GM21825 (cell line): ENCODE data around the gene PROM1.

ENCODE experiments used
- ATAC-seq: cut with Tn5 transposase; IDR thresholded peaks from one replicate; pipeline ENCODE4 v1.9.1; 2021; ENCODE audit warnings: mild to moderate bottlenecking, moderate library complexity; ENCODE audit not compliant: unreplicated experiment

PROM1 gene

GRCh38 chr4:16066586-16067128 lies 17.2 kb downstream of the PROM1 start:
- ATAC-seq, result no peak

- ATAC-seq, result no peak
Observed at GRCh38 chr4:16065066-16065465, 18.8 kb downstream of the PROM1 start.

- no peak for ATAC-seq
Observed at GRCh38 chr4:16062601-16063000, 21.2 kb downstream of the PROM1 start.

- ATAC-seq, result no peak
Observed at GRCh38 chr4:16056681-16057385, 27.0 kb downstream of the PROM1 start.

GRCh38 chr4:16055873-16056272 lies 27.9 kb downstream of the PROM1 start:
- ATAC-seq, result no peak

GRCh38 chr4:16055471-16055870 lies 28.4 kb downstream of the PROM1 start:
- no peak for ATAC-seq

- no peak for ATAC-seq
Observed at GRCh38 chr4:16052939-16053338, 30.9 kb downstream of the PROM1 start.

GRCh38 chr4:16051980-16052379 lies 31.8 kb downstream of the PROM1 start:
- ATAC-seq, result no peak

GRCh38 chr4:16051132-16051531 lies 32.7 kb downstream of the PROM1 start:
- ATAC-seq, result no peak

- no peak for ATAC-seq
Observed at GRCh38 chr4:16050669-16051068, 33.2 kb downstream of the PROM1 start.

GRCh38 chr4:16048619-16049419 lies 35.0 kb downstream of the PROM1 start:
- ATAC-seq, result no peak

- ATAC-seq, result no peak
Observed at GRCh38 chr4:16045687-16046086, 38.1 kb downstream of the PROM1 start.

GRCh38 chr4:16043642-16044498 lies 40.0 kb downstream of the PROM1 start:
- ATAC-seq, result no peak

GRCh38 chr4:16039139-16039538 lies 44.7 kb downstream of the PROM1 start:
- ATAC-seq, result no peak

- ATAC-seq, result no peak
Observed at GRCh38 chr4:16037901-16038300, 45.9 kb downstream of the PROM1 start.

- ATAC-seq, result no peak
Observed at GRCh38 chr4:16035843-16036242, 48.0 kb downstream of the PROM1 start.

- ATAC-seq, result no peak
Observed at GRCh38 chr4:16034010-16034748, 49.6 kb downstream of the PROM1 start.

- no peak for ATAC-seq
Observed at GRCh38 chr4:16032396-16032770, 51.4 kb downstream of the PROM1 start.

GRCh38 chr4:16031546-16032395 lies 52.1 kb downstream of the PROM1 start:
- no peak for ATAC-seq

- no peak for ATAC-seq
Observed at GRCh38 chr4:16029886-16030285, 53.9 kb downstream of the PROM1 start.
